ENCODE measurements around the gene LAPTM5. TPM values are rescaled to one million over a fixed set of nuclear protein-coding genes. Genes with fewer than 3 reads are reported as not detected.

LAPTM5 gene
- total RNA-seq, 1 donor from 2014 or later, result 189 TPM

GRCh38 chr1:30739601-30740000 is 18.0 kb downstream of the LAPTM5 start:
- Mint-ChIP-seq H3K9me3 (no peaks in the 10 kb centered on the region), H3K4me1 (ENCODE audit: low read depth) (peaks cover 54% of the 10 kb centered on the region), H3K4me3 (ENCODE audit: low read depth) (no peak overlapping the region), H3K36me3 (ENCODE audit: low read depth) (peaks cover 83% of the 10 kb centered on the region), H3K27ac (peak overlapping the region; percentile 38), H3K27me3 (ENCODE audit: low read depth) (no peaks in the 10 kb centered on the region)
- intact Hi-C loops (cut with micrococcal nuclease), result no loop called here
- no peak for DNase-seq (ENCODE audit: low spot score)

DNA sequence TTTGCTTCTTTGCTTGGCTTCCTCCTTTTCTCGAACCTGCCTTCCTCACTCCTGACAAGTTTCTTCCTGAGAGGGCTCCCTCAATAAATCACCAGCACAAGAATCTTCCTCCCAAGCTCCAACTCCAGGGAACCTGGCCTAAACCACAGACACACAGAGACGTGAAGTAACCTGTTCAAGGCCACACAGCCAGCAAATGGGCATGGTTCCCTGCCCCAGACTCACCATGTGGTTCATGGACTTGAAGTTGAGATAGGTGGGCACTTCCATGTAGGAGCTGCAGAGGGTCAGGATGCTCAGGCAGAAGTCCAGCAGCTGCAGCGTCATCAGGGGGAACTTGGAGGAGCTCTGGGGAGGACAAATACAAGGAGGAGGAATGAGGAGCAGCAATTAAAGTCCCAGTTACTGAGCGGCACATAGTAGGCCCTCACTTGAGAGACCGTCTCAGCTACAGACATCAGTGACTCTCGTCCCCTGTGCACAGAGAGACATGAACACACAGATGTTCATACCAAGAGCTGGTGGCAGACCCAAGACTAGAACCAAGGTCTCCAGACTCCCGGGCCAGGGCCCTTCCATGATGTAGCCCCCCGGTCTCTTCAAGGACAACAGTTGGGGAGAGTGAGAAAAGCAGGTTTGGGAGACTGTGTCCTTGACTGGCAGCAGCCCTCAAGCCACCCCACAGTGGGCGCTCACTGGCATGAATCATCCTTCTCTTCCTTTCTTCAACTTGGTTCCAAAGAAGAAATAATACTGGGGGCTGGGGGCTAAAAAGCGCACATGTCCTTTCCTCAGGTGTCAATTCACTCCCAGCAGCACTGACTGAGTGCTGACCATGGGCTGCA is 18.6 kb downstream of the LAPTM5 start:
- H3K27ac Mint-ChIP-seq, result peak overlapping the region; percentile 38
- intact Hi-C loops (cut with micrococcal nuclease), result no loop called here
- H3K27me3 Mint-ChIP-seq (ENCODE audit: low read depth), result no peaks in the 10 kb centered on the region
- peaks cover 89% of the 10 kb centered on the region for H3K36me3 Mint-ChIP-seq (ENCODE audit: low read depth)
- no peaks in the 10 kb centered on the region for H3K9me3 Mint-ChIP-seq
- H3K4me1 Mint-ChIP-seq (ENCODE audit: low read depth), result peaks cover 47% of the 10 kb centered on the region
- DNase-seq (ENCODE audit: low spot score), result no peak
- H3K4me3 Mint-ChIP-seq (ENCODE audit: low read depth), result no peak overlapping the region

GRCh38 chr1:30738040-30738714 is 19.4 kb downstream of the LAPTM5 start:
- no peak for DNase-seq (ENCODE audit: low spot score)
- Mint-ChIP-seq H3K36me3 (ENCODE audit: low read depth) (peaks cover 90% of the 10 kb centered on the region), H3K4me3 (ENCODE audit: low read depth) (no peak overlapping the region), H3K27me3 (ENCODE audit: low read depth) (no peaks in the 10 kb centered on the region), H3K27ac (peak overlapping the region; percentile 21), H3K9me3 (no peaks in the 10 kb centered on the region), H3K4me1 (ENCODE audit: low read depth) (peaks cover 39% of the 10 kb centered on the region)
- intact Hi-C loops (cut with micrococcal nuclease), result no loop called here

- Mint-ChIP-seq H3K4me3 (ENCODE audit: low read depth) (no peak overlapping the region), H3K4me1 (ENCODE audit: low read depth) (peaks cover 33% of the 10 kb centered on the region), H3K9me3 (no peaks in the 10 kb centered on the region), H3K27me3 (ENCODE audit: low read depth) (no peaks in the 10 kb centered on the region), H3K36me3 (ENCODE audit: low read depth) (peaks cover 96% of the 10 kb centered on the region), H3K27ac (peak overlapping the region; percentile 51)
- no peak for DNase-seq (ENCODE audit: low spot score)
- intact Hi-C loops (cut with micrococcal nuclease), result no loop called here
These were observed 20.1 kb downstream of the LAPTM5 start for GRCh38 chr1:30737357-30738039.

GRCh38 chr1:30735668-30736498 is 21.7 kb downstream of the LAPTM5 start:
- intact Hi-C loops (cut with micrococcal nuclease), result no loop called here
- H3K36me3 Mint-ChIP-seq (ENCODE audit: low read depth), result peaks cover 85% of the 10 kb centered on the region
- no peaks in the 10 kb centered on the region for H3K9me3 Mint-ChIP-seq
- no peak for DNase-seq (ENCODE audit: low spot score)
- no peak overlapping the region for H3K27ac Mint-ChIP-seq
- H3K4me3 Mint-ChIP-seq (ENCODE audit: low read depth), result no peak overlapping the region
- peaks cover 21% of the 10 kb centered on the region for H3K4me1 Mint-ChIP-seq (ENCODE audit: low read depth)
- H3K27me3 Mint-ChIP-seq (ENCODE audit: low read depth), result no peaks in the 10 kb centered on the region

- Mint-ChIP-seq H3K27me3 (ENCODE audit: low read depth) (no peaks in the 10 kb centered on the region), H3K9me3 (no peaks in the 10 kb centered on the region), H3K4me1 (ENCODE audit: low read depth) (peaks cover 15% of the 10 kb centered on the region), H3K36me3 (ENCODE audit: low read depth) (peaks cover 77% of the 10 kb centered on the region), H3K4me3 (ENCODE audit: low read depth) (no peak overlapping the region), H3K27ac (no peak overlapping the region)
- intact Hi-C loops (cut with micrococcal nuclease), result no loop called here
- DNase-seq (ENCODE audit: low spot score), result no peak
These were observed 22.4 kb downstream of the LAPTM5 start for GRCh38 chr1:30735124-30735523.

DNA sequence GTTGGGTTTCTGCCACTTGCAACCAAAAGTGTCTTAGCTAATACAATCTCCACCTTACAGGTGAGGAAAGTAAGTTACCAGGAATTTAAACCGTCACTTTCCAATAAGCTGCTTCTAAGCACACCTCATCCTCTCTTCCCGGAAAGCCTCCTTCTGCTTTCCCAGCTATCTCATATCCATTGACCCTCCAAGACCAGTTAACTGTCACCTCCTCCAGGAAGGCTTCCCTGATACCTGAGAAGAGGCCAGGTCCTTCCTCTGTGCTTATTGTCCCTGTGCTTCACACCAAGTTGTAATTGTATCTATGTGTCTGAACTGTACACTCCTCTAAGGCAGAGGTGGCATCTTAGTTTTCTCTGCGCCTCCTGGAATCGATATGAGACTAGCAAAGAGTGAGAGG is 23.0 kb downstream of the LAPTM5 start:
- H3K4me1 Mint-ChIP-seq (ENCODE audit: low read depth), result peaks cover 11% of the 10 kb centered on the region
- H3K36me3 Mint-ChIP-seq (ENCODE audit: low read depth), result peaks cover 72% of the 10 kb centered on the region
- intact Hi-C loops (cut with micrococcal nuclease), result loop anchor here (5.0 kb wide), 1 partner anchor 33 kb away; no protein-coding TSS in a partner anchor
- H3K9me3 Mint-ChIP-seq, result no peaks in the 10 kb centered on the region
- H3K27ac Mint-ChIP-seq, result no peak overlapping the region
- no peak for DNase-seq (ENCODE audit: low spot score)
- H3K27me3 Mint-ChIP-seq (ENCODE audit: low read depth), result no peaks in the 10 kb centered on the region
- H3K4me3 Mint-ChIP-seq (ENCODE audit: low read depth), result no peak overlapping the region

GRCh38 chr1:30734106-30734505 is 23.5 kb downstream of the LAPTM5 start:
- Mint-ChIP-seq H3K27ac (no peak overlapping the region), H3K27me3 (ENCODE audit: low read depth) (no peaks in the 10 kb centered on the region)
- intact Hi-C loops (cut with micrococcal nuclease), result loop anchor here (5.0 kb wide), 1 partner anchor 33 kb away; no protein-coding TSS in a partner anchor

GRCh38 chr1:30733493-30733892 is 24.1 kb downstream of the LAPTM5 start:
- H3K36me3 Mint-ChIP-seq (ENCODE audit: low read depth), result peaks cover 61% of the 10 kb centered on the region
- H3K27me3 Mint-ChIP-seq (ENCODE audit: low read depth), result no peaks in the 10 kb centered on the region
- H3K4me3 Mint-ChIP-seq (ENCODE audit: low read depth), result no peak overlapping the region
- H3K27ac Mint-ChIP-seq, result no peak overlapping the region
- no peak for DNase-seq (ENCODE audit: low spot score)
- intact Hi-C loops (cut with micrococcal nuclease), result loop anchor here (2.0 to 5.0 kb wide), 2 partner anchors 15 to 34 kb away; no protein-coding TSS in a partner anchor
- peaks cover 6% of the 10 kb centered on the region for H3K4me1 Mint-ChIP-seq (ENCODE audit: low read depth)
- H3K9me3 Mint-ChIP-seq, result no peaks in the 10 kb centered on the region

More at GRCh38 chr1:30734106-30734505, 23.5 kb downstream of the LAPTM5 start:
- H3K36me3 Mint-ChIP-seq (ENCODE audit: low read depth), result peaks cover 67% of the 10 kb centered on the region
- DNase-seq (ENCODE audit: low spot score), result no peak
- no peak overlapping the region for H3K4me3 Mint-ChIP-seq (ENCODE audit: low read depth)
- H3K9me3 Mint-ChIP-seq, result no peaks in the 10 kb centered on the region
- peaks cover 10% of the 10 kb centered on the region for H3K4me1 Mint-ChIP-seq (ENCODE audit: low read depth)

DNA sequence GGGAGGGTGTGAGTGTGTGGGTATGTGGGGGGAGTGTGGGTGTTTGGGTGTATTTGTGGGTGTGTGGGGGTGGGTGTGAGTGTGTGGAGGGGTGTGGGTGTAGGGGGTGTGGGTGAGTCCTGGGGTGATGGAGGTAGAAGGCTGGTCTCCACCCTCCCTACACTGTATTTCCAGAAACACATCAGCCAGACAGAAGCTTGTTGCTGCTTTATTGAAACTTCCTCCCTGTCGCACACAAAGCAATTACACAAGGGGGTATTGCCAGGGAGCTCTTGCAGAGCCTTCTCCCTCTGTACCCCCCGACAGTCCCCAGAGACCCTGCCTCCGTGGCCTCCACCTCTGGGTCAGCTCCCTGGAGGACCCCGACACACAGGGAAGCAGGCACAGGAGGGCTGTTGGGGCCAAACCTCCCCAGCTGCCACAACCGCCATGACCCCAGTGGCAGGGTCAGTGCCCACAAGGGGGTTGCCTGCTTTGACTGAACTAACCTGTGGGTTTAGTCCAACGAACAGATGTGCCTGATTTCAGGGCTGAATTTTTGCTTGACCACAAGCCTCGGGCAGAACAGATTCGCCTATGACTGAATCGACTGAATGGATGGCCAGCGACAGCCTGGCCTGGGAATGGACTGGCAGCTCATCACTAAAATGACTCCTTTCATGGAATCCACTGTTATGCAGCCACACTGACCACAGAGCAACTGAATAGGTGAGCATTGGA is 25.1 kb downstream of the LAPTM5 start:
- no peak for DNase-seq (ENCODE audit: low spot score)
- Mint-ChIP-seq H3K27me3 (ENCODE audit: low read depth) (no peaks in the 10 kb centered on the region), H3K27ac (peak overlapping the region; percentile 50), H3K4me1 (ENCODE audit: low read depth) (peaks cover 3% of the 10 kb centered on the region), H3K4me3 (ENCODE audit: low read depth) (no peak overlapping the region), H3K36me3 (ENCODE audit: low read depth) (peaks cover 50% of the 10 kb centered on the region), H3K9me3 (no peaks in the 10 kb centered on the region)
- intact Hi-C loops (cut with micrococcal nuclease), result loop anchor here (2.0 to 5.0 kb wide), 2 partner anchors 16 to 35 kb away; no protein-coding TSS in a partner anchor

DNA sequence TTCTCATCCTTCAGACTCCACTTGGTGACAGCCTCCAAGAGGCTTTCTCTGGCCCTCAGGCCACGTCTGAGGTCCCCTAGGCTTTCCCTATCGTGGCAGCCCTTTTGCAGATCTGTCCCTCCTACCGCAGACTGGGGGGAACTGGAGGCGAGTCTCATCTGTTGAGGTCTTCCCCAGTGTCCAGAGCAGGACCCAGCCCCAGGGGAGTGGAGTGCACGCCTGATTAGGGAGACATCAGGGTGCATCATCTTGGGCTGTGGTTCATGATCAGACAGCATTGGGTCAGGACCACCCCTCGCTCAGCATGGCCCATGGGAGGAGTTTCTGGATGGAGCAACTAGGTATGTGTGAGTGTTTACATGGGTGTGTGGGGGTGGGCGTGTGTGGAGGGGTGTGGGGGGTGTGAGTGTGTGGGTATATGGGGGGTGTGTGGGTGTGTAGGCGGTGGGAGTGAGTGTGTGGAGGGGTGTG is 25.7 kb downstream of the LAPTM5 start:
- no peaks in the 10 kb centered on the region for H3K27me3 Mint-ChIP-seq (ENCODE audit: low read depth)
- no peak overlapping the region for H3K4me3 Mint-ChIP-seq (ENCODE audit: low read depth)
- peaks cover 3% of the 10 kb centered on the region for H3K4me1 Mint-ChIP-seq (ENCODE audit: low read depth)
- H3K27ac Mint-ChIP-seq, result peak overlapping the region; percentile 77
- intact Hi-C loops (cut with micrococcal nuclease), result loop anchor here (2.0 to 5.0 kb wide), 2 partner anchors 17 to 35 kb away; no protein-coding TSS in a partner anchor
- peaks cover 44% of the 10 kb centered on the region for H3K36me3 Mint-ChIP-seq (ENCODE audit: low read depth)
- DNase-seq (ENCODE audit: low spot score), result no peak
- no peaks in the 10 kb centered on the region for H3K9me3 Mint-ChIP-seq
